ENCODE measurements around the gene SEMA3E.
"Not testable (repeated sequence)": the region's sequence is repeated elsewhere in the genome, so short reads cannot be mapped to it uniquely, and the experiment has no call there.

The SEMA3E gene

GRCh38 chr7:83449781-83450180 is 199.2 kb downstream of the SEMA3E start:
- H3K9me3 Mint-ChIP-seq, result peaks cover 7% of the 10 kb centered on the region
- no peak overlapping the region for H3K4me3 Mint-ChIP-seq
- no peak overlapping the region for H3K27ac Mint-ChIP-seq
- no peaks in the 10 kb centered on the region for H3K36me3 Mint-ChIP-seq (ENCODE audit: low read depth)
- DNase-seq, result no peak
- H3K27me3 Mint-ChIP-seq, result no peaks in the 10 kb centered on the region
- H3K4me1 Mint-ChIP-seq (ENCODE audit: low read depth), result no peaks in the 10 kb centered on the region

GRCh38 chr7:83447681-83448080 is 201.3 kb downstream of the SEMA3E start:
- H3K36me3 Mint-ChIP-seq (ENCODE audit: low read depth), result no peaks in the 10 kb centered on the region
- H3K27ac Mint-ChIP-seq, result no peak overlapping the region
- no peaks in the 10 kb centered on the region for H3K4me1 Mint-ChIP-seq (ENCODE audit: low read depth)
- H3K27me3 Mint-ChIP-seq, result no peaks in the 10 kb centered on the region
- peaks cover 10% of the 10 kb centered on the region for H3K9me3 Mint-ChIP-seq
- no peak overlapping the region for H3K4me3 Mint-ChIP-seq
- no peak for DNase-seq

- Mint-ChIP-seq H3K27ac (no peak overlapping the region), H3K4me1 (ENCODE audit: low read depth) (no peaks in the 10 kb centered on the region), H3K27me3 (no peaks in the 10 kb centered on the region), H3K9me3 (peaks cover 10% of the 10 kb centered on the region), H3K36me3 (ENCODE audit: low read depth) (no peaks in the 10 kb centered on the region), H3K4me3 (no peak overlapping the region)
- DNase-seq, result no peak
These were observed 202.8 kb downstream of the SEMA3E start for GRCh38 chr7:83446102-83446669.

- peaks cover 6% of the 10 kb centered on the region for H3K9me3 Mint-ChIP-seq
These were observed 206.0 kb downstream of the SEMA3E start for GRCh38 chr7:83442911-83443310.

GRCh38 chr7:83439026-83439425 is 209.9 kb downstream of the SEMA3E start:
- Mint-ChIP-seq H3K4me3 (no peak overlapping the region), H3K9me3 (peaks cover 4% of the 10 kb centered on the region), H3K4me1 (ENCODE audit: low read depth) (no peaks in the 10 kb centered on the region), H3K36me3 (ENCODE audit: low read depth) (no peaks in the 10 kb centered on the region), H3K27ac (no peak overlapping the region), H3K27me3 (no peaks in the 10 kb centered on the region)
- DNase-seq, result no peak

More at GRCh38 chr7:83442911-83443310, 206.0 kb downstream of the SEMA3E start:
- no peaks in the 10 kb centered on the region for H3K36me3 Mint-ChIP-seq (ENCODE audit: low read depth)
- no peak for DNase-seq
- H3K27me3 Mint-ChIP-seq, result no peaks in the 10 kb centered on the region
- no peaks in the 10 kb centered on the region for H3K4me1 Mint-ChIP-seq (ENCODE audit: low read depth)
- no peak overlapping the region for H3K4me3 Mint-ChIP-seq
- no peak overlapping the region for H3K27ac Mint-ChIP-seq

GRCh38 chr7:83430289-83430688 is 218.7 kb downstream of the SEMA3E start:
- H3K4me1 Mint-ChIP-seq (ENCODE audit: low read depth); H3K4me3 Mint-ChIP-seq; H3K9me3 Mint-ChIP-seq; DNase-seq; H3K36me3 Mint-ChIP-seq (ENCODE audit: low read depth); H3K27ac Mint-ChIP-seq; H3K27me3 Mint-ChIP-seq: not testable (repeated sequence)

GRCh38 chr7:83429493-83429892 is 219.4 kb downstream of the SEMA3E start:
- Mint-ChIP-seq H3K27me3 (no peaks in the 10 kb centered on the region), H3K9me3 (peaks cover 2% of the 10 kb centered on the region), H3K4me1 (ENCODE audit: low read depth) (no peaks in the 10 kb centered on the region), H3K36me3 (ENCODE audit: low read depth) (no peaks in the 10 kb centered on the region), H3K27ac (no peak overlapping the region), H3K4me3 (no peak overlapping the region)
- DNase-seq, result no peak

DNA sequence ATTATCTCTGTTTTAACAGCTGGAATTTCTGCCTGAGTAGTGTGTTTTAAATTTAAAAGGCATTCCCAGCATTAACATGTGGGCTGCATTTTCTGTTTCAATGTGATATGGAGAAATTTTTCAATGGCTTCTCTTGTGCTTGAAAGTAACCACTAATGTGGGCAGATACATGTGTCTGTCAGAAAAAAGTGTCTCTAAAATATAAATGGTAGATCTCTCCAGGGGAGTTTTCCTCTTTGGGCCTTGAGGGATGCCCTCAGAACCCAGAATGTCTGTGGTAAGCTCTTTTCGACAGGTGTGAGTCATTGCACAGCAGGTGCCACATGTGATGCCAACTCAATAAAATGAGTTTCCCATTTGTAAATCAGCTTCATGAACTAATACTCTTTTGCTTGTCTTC is 221.1 kb downstream of the SEMA3E start:
- Mint-ChIP-seq H3K9me3 (peaks cover 2% of the 10 kb centered on the region), H3K4me1 (ENCODE audit: low read depth) (no peaks in the 10 kb centered on the region), H3K36me3 (ENCODE audit: low read depth) (no peaks in the 10 kb centered on the region), H3K27me3 (no peaks in the 10 kb centered on the region), H3K27ac (no peak overlapping the region), H3K4me3 (no peak overlapping the region)
- DNase-seq, result no peak

DNA sequence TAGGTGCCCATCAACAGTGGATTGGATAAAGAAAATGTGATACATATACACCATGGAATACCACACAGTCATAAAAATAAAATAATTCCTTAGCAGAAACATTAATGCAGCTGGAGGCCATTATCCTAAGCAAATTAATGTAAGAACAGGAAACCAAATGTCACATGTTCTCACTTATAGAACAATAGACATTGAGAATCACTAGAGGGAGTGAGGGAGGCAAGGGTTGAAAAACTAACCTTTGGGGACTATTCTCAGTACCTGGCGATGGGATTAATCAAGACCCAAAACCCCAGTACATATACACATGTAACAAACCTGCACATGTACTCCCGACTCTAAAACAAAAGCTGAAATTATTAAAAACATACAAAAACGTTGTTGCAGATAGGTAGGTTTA is 222.6 kb downstream of the SEMA3E start:
- Mint-ChIP-seq H3K9me3 (peaks cover 6% of the 10 kb centered on the region), H3K36me3 (ENCODE audit: low read depth) (no peaks in the 10 kb centered on the region), H3K27ac (no peak overlapping the region), H3K4me1 (ENCODE audit: low read depth) (no peaks in the 10 kb centered on the region), H3K27me3 (no peaks in the 10 kb centered on the region), H3K4me3 (no peak overlapping the region)
- no peak for DNase-seq

GRCh38 chr7:83419013-83419412 is 229.9 kb downstream of the SEMA3E start:
- no peak for DNase-seq
- Mint-ChIP-seq H3K4me1 (ENCODE audit: low read depth) (no peaks in the 10 kb centered on the region), H3K27ac (no peak overlapping the region)

GRCh38 chr7:83415840-83416239 is 233.1 kb downstream of the SEMA3E start:
- no peaks in the 10 kb centered on the region for H3K36me3 Mint-ChIP-seq (ENCODE audit: low read depth)
- no peak for DNase-seq
- no peaks in the 10 kb centered on the region for H3K27me3 Mint-ChIP-seq
- H3K27ac Mint-ChIP-seq, result no peak overlapping the region
- peaks cover 3% of the 10 kb centered on the region for H3K9me3 Mint-ChIP-seq
- no peak overlapping the region for H3K4me3 Mint-ChIP-seq
- no peaks in the 10 kb centered on the region for H3K4me1 Mint-ChIP-seq (ENCODE audit: low read depth)

More at GRCh38 chr7:83419013-83419412, 229.9 kb downstream of the SEMA3E start:
- Mint-ChIP-seq H3K4me3 (no peak overlapping the region), H3K27me3 (no peaks in the 10 kb centered on the region), H3K9me3 (peaks cover 7% of the 10 kb centered on the region), H3K36me3 (ENCODE audit: low read depth) (no peaks in the 10 kb centered on the region)

- Mint-ChIP-seq H3K27ac (no peak overlapping the region), H3K4me3 (no peak overlapping the region), H3K9me3 (peaks cover 3% of the 10 kb centered on the region), H3K36me3 (ENCODE audit: low read depth) (no peaks in the 10 kb centered on the region), H3K4me1 (ENCODE audit: low read depth) (no peaks in the 10 kb centered on the region), H3K27me3 (no peaks in the 10 kb centered on the region)
- DNase-seq, result no peak
These were observed 234.0 kb downstream of the SEMA3E start for GRCh38 chr7:83414947-83415346.

DNA sequence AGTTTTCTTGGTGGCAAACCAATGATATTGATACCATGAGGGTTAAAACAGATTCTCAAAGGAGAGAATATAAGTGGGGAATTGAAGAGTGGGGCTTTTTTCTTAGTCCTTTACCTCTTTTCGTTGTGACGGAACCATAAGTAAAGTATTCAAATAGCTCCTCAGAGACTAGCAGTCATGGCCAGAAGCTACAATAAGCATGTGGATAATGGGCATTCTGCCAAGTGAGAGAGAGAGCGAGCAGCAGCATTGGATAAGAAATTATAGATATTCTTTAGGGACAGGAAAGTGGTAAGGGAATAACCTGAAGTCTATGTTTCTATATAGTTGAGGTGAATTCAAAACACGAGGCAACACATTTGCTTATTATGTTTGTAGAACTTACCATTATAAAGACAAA is 235.1 kb downstream of the SEMA3E start:
- no peaks in the 10 kb centered on the region for H3K27me3 Mint-ChIP-seq
- no peak for DNase-seq
- peaks cover 1% of the 10 kb centered on the region for H3K9me3 Mint-ChIP-seq
- H3K36me3 Mint-ChIP-seq (ENCODE audit: low read depth), result no peaks in the 10 kb centered on the region
- H3K4me3 Mint-ChIP-seq, result no peak overlapping the region
- H3K4me1 Mint-ChIP-seq (ENCODE audit: low read depth), result no peaks in the 10 kb centered on the region
- no peak overlapping the region for H3K27ac Mint-ChIP-seq

DNA sequence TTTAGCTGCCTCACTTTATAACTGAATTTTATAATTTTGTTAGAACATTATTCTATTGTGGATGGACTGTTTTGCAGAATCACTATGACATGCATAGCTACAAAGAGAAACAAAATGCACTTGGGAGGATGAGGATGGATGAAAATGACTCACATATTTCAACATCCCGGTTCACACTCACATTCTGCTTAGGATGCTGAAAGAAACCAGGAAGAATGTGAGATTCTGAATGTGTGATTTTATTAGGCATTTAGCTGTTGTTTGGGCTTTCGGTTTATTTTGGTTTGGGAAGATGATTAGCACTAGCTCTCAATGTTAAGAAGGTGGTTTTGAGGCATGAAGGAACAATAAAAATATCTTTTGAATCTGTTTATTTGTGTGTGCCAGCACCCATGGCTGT is 235.5 kb downstream of the SEMA3E start:
- H3K27me3 Mint-ChIP-seq, result no peaks in the 10 kb centered on the region
- peaks cover 1% of the 10 kb centered on the region for H3K9me3 Mint-ChIP-seq
- H3K4me3 Mint-ChIP-seq, result no peak overlapping the region
- H3K27ac Mint-ChIP-seq, result no peak overlapping the region
- H3K4me1 Mint-ChIP-seq (ENCODE audit: low read depth), result no peaks in the 10 kb centered on the region
- DNase-seq, result no peak
- no peaks in the 10 kb centered on the region for H3K36me3 Mint-ChIP-seq (ENCODE audit: low read depth)

DNA sequence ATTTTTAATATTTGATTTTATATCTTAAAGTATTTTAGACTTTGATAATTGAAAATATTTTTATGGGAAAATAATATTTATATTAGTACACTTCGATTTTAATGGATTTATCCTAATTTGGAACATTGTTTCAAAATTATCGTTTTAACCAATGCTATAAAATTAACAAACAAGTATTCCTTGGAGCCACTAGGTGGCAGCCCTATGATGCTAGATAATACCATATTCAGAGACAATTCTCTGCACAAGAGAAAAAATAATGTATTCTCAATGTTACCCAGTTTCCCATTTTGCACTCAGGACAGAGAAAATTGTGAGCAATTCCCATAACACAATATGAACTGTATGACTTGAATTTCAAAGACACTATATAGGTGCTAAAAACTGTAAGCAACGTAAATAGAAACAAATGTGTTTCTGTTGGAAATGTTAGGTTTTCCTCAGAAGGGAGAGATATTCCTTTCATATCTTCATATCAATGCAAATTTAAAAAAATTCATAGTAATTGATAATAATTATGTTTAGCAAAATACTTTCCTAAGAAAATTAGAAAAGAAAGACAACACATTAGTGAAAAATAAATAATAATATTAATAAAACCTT is 237.8 kb downstream of the SEMA3E start:
- DNase-seq, result no peak
- Mint-ChIP-seq H3K9me3 (no peaks in the 10 kb centered on the region), H3K4me3 (no peak overlapping the region), H3K36me3 (ENCODE audit: low read depth) (no peaks in the 10 kb centered on the region), H3K4me1 (ENCODE audit: low read depth) (no peaks in the 10 kb centered on the region), H3K27me3 (no peaks in the 10 kb centered on the region), H3K27ac (no peak overlapping the region)

GRCh38 chr7:83394776-83395175 is 254.2 kb downstream of the SEMA3E start:
- H3K4me1 Mint-ChIP-seq (ENCODE audit: low read depth), result no peaks in the 10 kb centered on the region
- no peak for DNase-seq
- H3K36me3 Mint-ChIP-seq (ENCODE audit: low read depth), result no peaks in the 10 kb centered on the region
- no peaks in the 10 kb centered on the region for H3K27me3 Mint-ChIP-seq
- H3K27ac Mint-ChIP-seq, result no peak overlapping the region
- no peaks in the 10 kb centered on the region for H3K9me3 Mint-ChIP-seq
- no peak overlapping the region for H3K4me3 Mint-ChIP-seq
